HepG2 (cell line): ENCODE data around the gene VDR.

Source experiments
- CEBPB ChIP-seq: IDR thresholded peaks from 2 replicates; pipeline ENCODE4 v1.6.1; 2011; ENCODE audit warnings: low read depth, low read length, improper control_type of control experiment, borderline replicate concordance
- DNMT1 ChIP-seq: sonication (generic); formaldehyde crosslinking; IDR thresholded peaks from 2 replicates; pipeline ENCODE4 v1.5.1; 2020; ENCODE audit warnings: mild to moderate bottlenecking, missing genetic modification reagents
- HMG20A ChIP-seq: IDR thresholded peaks from 2 replicates; pipeline ENCODE4 v1.6.1; 2016; ENCODE audit warnings: borderline replicate concordance
- KLF13 ChIP-seq: sonication (generic); formaldehyde crosslinking; IDR thresholded peaks from 2 replicates; pipeline ENCODE4 v1.4.0; 2020; ENCODE audit warnings: mild to moderate bottlenecking, missing genetic modification reagents
- NR2C2 ChIP-seq: sonication (generic); formaldehyde crosslinking; IDR thresholded peaks from 2 replicates; pipeline ENCODE4 v1.4.0; 2020; ENCODE audit warnings: missing genetic modification reagents, mild to moderate bottlenecking, moderate library complexity, borderline replicate concordance
- PCBP2 ChIP-seq: fragments of 200-400 bp; formaldehyde crosslinking; optimal IDR thresholded peaks from 2 replicates; pipeline ENCODE3; 2018; ENCODE audit warnings: low read length, low read depth; ENCODE audit not compliant: poor library complexity, severe bottlenecking
- PHF8 ChIP-seq: sonication (generic); formaldehyde crosslinking; IDR thresholded peaks from 2 replicates; pipeline ENCODE4 v1.5.0; 2020; ENCODE audit warnings: missing genetic modification reagents
- POLR2A ChIP-seq, 2 experiments: IDR thresholded peaks; 2 replicates each; pipeline ENCODE4 v1.6.1; 2011; ENCODE audit warnings: low read depth in 2 of 2, low read length in 2 of 2, mild to moderate bottlenecking in 1 of 2, moderate library complexity in 1 of 2; ENCODE audit not compliant: insufficient read depth in 1 of 2
- PRPF4 ChIP-seq: fragments of 200-400 bp; formaldehyde crosslinking; IDR thresholded peaks from 2 replicates; pipeline ENCODE4 v1.6.1; 2016; ENCODE audit warnings: low read length, low read depth; ENCODE audit not compliant: poor library complexity, severe bottlenecking
- RCOR2 ChIP-seq: IDR thresholded peaks from 2 replicates; pipeline ENCODE4 v1.6.1; 2016; ENCODE audit warnings: missing biosample characterization, missing genetic modification reagents
- ZEB1 ChIP-seq: IDR thresholded peaks from 2 replicates; pipeline ENCODE4 v1.6.1; 2012; ENCODE audit warnings: mild to moderate bottlenecking, low read depth, inconsistent platforms; ENCODE audit not compliant: insufficient replicate concordance
- ZZZ3 ChIP-seq: sonication (generic); formaldehyde crosslinking; IDR thresholded peaks from 2 replicates; pipeline ENCODE4 v1.4.0; 2020; ENCODE audit warnings: missing genetic modification reagents, mild to moderate bottlenecking, borderline replicate concordance
- TF ChIP-seq, protein P1 (sequence below): sonication (generic); formaldehyde crosslinking; IDR thresholded peaks from 2 replicates; pipeline ENCODE4 v1.5.0; 2020; ENCODE audit warnings: mild to moderate bottlenecking, missing genetic modification reagents, moderate library complexity
- TF ChIP-seq, protein P2 (sequence below): sonication (generic); formaldehyde crosslinking; IDR thresholded peaks from 2 replicates; pipeline ENCODE4 v1.8.0; 2022; ENCODE audit warnings: missing genetic modification reagents, mild to moderate bottlenecking, moderate library complexity, borderline replicate concordance

DNA sequence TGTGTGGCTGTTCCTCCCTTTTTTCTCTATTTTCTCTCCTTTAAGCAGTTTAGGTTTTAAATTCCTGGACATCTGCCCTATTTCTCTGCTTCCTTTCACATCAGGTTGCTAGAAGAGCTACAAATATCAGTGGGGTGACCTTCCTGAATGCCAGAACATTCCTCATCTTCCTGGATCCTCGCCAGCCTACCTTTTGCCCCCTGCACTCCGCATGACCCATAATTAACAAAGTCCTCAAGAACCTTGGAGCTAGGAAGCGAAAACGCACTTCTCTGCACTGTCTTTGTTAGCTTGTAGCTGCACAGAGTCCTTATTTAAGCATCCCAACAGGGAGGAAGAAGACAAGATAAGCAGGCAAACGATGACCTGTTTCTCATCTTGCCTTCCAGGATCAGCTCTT, 30.5 kb downstream of the VDR start:
- no peak for TF ChIP-seq PRPF4
- no peak for TF ChIP-seq HMG20A (CRISPR knock-in tag)
- TF ChIP-seq PCBP2: no peak
- TF ChIP-seq, protein P1, sequence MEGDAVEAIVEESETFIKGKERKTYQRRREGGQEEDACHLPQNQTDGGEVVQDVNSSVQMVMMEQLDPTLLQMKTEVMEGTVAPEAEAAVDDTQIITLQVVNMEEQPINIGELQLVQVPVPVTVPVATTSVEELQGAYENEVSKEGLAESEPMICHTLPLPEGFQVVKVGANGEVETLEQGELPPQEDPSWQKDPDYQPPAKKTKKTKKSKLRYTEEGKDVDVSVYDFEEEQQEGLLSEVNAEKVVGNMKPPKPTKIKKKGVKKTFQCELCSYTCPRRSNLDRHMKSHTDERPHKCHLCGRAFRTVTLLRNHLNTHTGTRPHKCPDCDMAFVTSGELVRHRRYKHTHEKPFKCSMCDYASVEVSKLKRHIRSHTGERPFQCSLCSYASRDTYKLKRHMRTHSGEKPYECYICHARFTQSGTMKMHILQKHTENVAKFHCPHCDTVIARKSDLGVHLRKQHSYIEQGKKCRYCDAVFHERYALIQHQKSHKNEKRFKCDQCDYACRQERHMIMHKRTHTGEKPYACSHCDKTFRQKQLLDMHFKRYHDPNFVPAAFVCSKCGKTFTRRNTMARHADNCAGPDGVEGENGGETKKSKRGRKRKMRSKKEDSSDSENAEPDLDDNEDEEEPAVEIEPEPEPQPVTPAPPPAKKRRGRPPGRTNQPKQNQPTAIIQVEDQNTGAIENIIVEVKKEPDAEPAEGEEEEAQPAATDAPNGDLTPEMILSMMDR (CRISPR knock-in tag): no peak
- TF ChIP-seq CEBPB: no peak
- TF ChIP-seq RCOR2 (CRISPR knock-in tag): no peak
- TF ChIP-seq DNMT1 (CRISPR knock-in tag): no peak
- TF ChIP-seq ZEB1: no peak
- TF ChIP-seq, protein P2, sequence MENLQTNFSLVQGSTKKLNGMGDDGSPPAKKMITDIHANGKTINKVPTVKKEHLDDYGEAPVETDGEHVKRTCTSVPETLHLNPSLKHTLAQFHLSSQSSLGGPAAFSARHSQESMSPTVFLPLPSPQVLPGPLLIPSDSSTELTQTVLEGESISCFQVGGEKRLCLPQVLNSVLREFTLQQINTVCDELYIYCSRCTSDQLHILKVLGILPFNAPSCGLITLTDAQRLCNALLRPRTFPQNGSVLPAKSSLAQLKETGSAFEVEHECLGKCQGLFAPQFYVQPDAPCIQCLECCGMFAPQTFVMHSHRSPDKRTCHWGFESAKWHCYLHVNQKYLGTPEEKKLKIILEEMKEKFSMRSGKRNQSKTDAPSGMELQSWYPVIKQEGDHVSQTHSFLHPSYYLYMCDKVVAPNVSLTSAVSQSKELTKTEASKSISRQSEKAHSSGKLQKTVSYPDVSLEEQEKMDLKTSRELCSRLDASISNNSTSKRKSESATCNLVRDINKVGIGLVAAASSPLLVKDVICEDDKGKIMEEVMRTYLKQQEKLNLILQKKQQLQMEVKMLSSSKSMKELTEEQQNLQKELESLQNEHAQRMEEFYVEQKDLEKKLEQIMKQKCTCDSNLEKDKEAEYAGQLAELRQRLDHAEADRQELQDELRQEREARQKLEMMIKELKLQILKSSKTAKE (CRISPR knock-in tag): no peak
- no peak for TF ChIP-seq KLF13 (CRISPR knock-in tag)
- no peak for TF ChIP-seq POLR2A (IDR thresholded peaks at IDR 0.05; ENCODE audit: insufficient read depth in 1 of 2, low read depth in 2 of 2, low read length in 2 of 2)
- no peak for TF ChIP-seq PHF8 (CRISPR knock-in tag)
- TF ChIP-seq NR2C2 (CRISPR knock-in tag): no peak
- TF ChIP-seq ZZZ3 (CRISPR knock-in tag): no peak
